Endothelial cell of umbilical vein (primary cell): ENCODE measurements around the gene IGFBPL1.

Experiments
- EZH2 ChIP-seq: IDR thresholded peaks from 2 replicates; pipeline ENCODE4 v1.6.1; 2012; ENCODE audit warnings: borderline replicate concordance, low read depth, mild to moderate bottlenecking, moderate library complexity, low read length, inconsistent platforms; ENCODE audit not compliant: severe bottlenecking
- GATA2 ChIP-seq: IDR thresholded peaks from 2 replicates; pipeline ENCODE4 v1.7.0; 2011; ENCODE audit warnings: low read depth, mild to moderate bottlenecking, moderate library complexity, mixed read lengths, low read length; ENCODE audit not compliant: insufficient read length, insufficient read depth
- JUN ChIP-seq: IDR thresholded peaks from 2 replicates; pipeline ENCODE4 v1.6.1; 2011; ENCODE audit warnings: borderline replicate concordance, low read depth; ENCODE audit not compliant: insufficient read length, insufficient read depth
- POLR2A ChIP-seq: IDR thresholded peaks from 2 replicates; pipeline ENCODE4 v1.6.1; 2012; ENCODE audit warnings: low read depth, mild to moderate bottlenecking, control low read depth, low read length
- POLR2AphosphoS5 ChIP-seq: IDR thresholded peaks from 2 replicates; pipeline ENCODE4 v1.6.1; 2012; ENCODE audit warnings: low read depth, mild to moderate bottlenecking, control low read depth, low read length, moderate library complexity; ENCODE audit not compliant: insufficient read depth
- TF ChIP-seq, protein P1 (sequence below), 2 donors: IDR thresholded peaks; 1 replicate in 1 of 2; 2 replicates in 1 of 2; pipeline ENCODE4 v1.5.1; 2011; ENCODE audit warnings: low read length in 2 of 2, mild to moderate bottlenecking in 2 of 2, moderate library complexity in 2 of 2, control low read depth in 1 of 2, inconsistent platforms in 1 of 2, low read depth in 1 of 2; ENCODE audit not compliant: insufficient read depth in 1 of 2; ENCODE audit errors: extremely low read depth in 1 of 2

- TF ChIP-seq JUN = no peak
- TF ChIP-seq GATA2 = no peak
- TF ChIP-seq POLR2AphosphoS5 = no peak
- TF ChIP-seq, protein P1, sequence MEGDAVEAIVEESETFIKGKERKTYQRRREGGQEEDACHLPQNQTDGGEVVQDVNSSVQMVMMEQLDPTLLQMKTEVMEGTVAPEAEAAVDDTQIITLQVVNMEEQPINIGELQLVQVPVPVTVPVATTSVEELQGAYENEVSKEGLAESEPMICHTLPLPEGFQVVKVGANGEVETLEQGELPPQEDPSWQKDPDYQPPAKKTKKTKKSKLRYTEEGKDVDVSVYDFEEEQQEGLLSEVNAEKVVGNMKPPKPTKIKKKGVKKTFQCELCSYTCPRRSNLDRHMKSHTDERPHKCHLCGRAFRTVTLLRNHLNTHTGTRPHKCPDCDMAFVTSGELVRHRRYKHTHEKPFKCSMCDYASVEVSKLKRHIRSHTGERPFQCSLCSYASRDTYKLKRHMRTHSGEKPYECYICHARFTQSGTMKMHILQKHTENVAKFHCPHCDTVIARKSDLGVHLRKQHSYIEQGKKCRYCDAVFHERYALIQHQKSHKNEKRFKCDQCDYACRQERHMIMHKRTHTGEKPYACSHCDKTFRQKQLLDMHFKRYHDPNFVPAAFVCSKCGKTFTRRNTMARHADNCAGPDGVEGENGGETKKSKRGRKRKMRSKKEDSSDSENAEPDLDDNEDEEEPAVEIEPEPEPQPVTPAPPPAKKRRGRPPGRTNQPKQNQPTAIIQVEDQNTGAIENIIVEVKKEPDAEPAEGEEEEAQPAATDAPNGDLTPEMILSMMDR (IDR thresholded peaks at IDR 0.05; ENCODE audit: extremely low read depth in 1 of 2, insufficient read depth in 1 of 2, low read depth in 1 of 2, low read length in 2 of 2) = no peak
- TF ChIP-seq POLR2A = no peak
- TF ChIP-seq EZH2 = no peak
Measured at GRCh38 chr9:38413283-38413682, 11.0 kb downstream of the IGFBPL1 start.
